T1000 (cell line): ENCODE measurements around the gene DDAH1.

Experiments
- DNase-seq: peaks from one replicate; lab custom pipeline; 2025; ENCODE audit warnings: mixed read lengths; lab: John Stamatoyannopoulos, UW

DDAH1 gene

DNA sequence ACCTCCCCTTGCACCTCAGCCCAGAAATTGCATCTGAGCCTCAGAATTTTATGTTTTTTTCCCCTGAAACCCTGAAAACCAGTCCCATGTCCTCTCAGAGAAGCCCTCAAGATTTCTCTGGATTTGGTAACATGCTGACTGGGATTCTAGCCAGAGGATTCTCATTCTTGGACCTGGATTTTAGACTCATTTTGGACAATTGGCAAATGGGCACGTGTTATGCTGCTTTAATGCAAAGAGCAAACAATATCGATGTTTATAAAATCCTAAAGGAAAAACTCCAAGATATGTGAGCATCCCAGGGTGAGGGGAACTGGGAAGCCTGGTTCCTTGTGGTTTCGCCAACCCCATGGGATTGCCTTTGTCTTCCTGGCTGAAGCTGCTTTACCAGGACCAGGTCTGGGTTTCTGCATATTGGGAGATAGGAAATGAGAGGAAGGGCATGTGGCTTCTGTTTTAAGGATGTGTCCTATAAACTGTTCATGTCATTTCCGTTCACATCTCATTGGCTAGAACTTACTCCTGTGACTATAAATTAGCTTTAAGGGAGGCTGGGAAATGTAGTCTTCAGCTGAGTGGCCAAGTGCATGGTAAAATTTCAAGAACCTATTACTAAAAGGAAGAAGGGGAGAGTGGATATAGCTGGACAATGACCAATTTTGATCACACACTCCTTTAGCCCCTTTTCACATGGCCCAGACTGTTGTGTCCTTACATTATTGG, 161.4 kb downstream of the DDAH1 start:
- DNase-seq, result no peak

DNA sequence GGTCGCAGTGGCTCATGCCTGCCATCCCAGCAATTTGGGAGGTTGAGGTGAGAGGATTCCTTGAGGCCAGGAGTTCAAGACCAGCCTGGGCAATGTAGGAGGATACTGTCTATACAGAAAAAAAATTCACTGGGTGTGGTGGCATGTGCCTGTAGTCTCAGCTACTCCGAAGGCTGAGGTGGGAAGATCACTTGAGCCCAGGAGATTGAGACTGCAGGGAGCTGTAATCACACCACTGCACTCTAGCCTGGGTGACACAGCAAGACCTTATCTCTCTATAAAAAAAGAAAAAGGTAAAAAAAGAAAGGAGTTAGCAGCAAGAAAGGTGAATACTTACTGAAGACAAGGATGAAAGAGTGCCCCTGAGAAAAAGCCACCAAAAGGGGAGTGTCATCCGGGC, 164.8 kb downstream of the DDAH1 start:
- DNase-seq, result no peak

DNA sequence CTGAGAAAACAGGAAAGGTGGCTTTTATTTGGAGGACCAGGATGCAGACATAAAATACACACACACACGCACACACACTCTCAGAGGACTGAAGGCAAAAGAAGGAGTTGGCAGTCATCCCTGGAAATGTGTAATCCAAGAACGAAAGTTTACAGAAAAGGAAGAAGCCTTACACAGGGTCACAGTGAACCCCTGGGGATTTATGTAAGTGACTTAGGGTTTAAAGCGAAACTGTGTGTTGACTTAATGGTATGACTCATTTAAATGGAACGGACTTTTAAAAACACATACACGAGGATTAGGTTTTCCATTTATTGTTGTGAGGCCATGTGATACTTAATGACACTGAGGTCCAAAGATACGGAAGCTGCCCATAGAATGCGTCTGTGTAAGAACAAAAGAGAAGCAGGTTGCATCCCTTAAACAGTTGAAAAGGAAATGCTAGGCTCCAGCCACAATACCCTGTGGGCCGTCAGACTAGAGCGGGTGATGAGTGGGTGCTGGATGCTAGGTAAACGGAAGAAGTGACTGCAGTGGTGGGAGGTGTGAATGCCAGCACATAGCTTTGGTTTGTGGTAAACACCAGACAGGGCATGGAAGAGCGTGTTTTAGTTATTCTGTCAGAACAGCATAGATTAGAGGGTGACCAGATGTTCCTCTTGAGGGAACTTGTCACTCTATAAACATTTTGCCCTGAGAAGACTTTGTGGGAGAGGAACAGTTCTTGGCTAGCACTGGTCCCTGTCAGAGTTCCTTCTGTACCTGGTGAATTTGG, 166.9 kb downstream of the DDAH1 start:
- DNase-seq, result peak; percentile 79

DNA sequence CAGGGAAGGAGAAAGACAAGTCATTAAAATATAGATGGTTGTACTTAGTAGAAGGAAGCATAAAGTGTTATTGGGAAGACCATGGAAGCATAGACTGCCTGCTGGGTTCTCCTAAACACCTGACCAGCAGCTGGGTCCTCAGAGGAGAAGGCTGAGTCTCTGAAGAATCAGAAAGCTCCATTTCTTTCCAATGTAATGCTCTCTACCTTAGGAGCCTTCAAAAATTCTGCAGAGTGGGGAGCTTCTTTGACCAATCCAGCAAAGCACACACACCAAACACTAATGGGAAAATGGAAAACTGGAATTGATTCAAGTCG, 167.5 kb downstream of the DDAH1 start:
- no peak for DNase-seq

DNA sequence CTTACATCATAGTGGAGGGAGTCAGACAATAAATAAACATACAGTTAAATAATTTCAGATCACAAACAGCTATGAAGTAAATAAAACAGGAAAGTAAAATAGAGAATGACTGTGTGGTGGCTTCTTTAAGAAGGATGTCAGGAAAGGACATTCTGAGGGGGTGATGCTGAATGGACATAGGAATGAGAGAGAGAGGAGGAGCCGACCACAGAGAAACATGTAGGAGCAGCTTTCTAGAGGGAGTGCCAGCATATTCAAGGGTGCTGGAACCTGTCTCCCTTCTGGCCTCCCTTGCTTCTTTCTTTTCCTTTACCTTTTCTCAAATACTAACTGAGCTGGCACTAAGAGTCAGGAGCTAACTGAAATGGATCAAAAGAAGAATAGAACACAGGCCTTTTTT, 168.0 kb downstream of the DDAH1 start:
- no peak for DNase-seq

DNA sequence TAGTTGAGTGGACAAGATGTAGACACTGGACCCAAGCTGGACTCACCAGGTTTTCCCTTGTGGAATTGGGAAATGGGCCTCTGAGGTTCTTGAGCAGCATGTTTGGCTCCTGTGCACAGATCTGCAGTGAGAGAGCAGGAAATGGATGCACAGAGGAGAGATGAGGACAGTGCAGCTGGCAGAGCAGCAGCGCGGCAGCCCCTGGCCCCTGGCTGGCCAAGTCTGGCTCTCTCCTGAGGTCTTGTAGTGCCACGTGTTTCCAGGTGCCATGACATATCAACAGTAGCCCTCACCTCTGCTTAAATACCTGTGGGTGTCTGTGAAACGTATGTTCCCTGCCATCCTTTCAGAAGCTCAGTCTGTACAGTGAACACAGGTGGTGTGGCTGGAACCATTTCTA, 169.3 kb downstream of the DDAH1 start:
- no peak for DNase-seq

DNA sequence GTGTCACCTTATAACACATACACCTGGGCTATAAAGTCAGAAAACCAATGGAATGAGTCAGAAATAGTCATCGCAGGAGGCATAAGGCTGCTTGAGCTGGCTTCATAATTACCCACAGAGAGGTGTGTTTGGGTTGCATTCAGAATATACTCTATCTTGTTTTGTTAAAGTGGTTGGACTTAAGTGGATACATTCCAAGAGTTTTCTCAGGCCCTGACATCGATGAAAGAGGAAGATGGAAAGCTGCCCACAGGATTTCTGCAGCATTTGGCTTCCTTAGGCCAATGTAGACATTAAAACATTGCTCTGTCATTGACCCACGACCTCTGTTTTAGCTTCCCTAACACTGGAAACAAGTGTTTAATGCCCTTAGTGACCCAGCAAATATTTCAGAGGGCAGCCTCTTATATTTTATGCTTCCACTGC, 169.9 kb downstream of the DDAH1 start:
- DNase-seq, result no peak

DNA sequence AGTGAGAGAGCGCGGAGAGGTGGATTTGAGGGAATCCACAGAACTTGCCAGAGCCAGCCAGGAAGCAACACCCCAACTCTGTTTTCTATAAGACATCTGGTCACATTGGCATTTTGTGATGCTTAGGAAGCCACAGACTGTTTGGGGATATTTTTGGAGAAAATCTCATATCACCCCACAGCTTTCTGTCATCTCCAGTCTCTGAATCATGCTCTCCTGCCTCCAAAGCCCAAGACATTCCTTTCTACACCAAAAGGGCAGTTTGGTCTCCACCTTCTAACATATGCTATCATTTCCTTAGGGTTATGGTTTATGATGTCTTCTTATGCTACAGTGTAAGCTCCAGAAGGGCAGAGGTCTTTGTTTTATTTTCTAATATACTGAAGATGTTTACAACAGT, 174.1 kb downstream of the DDAH1 start:
- no peak for DNase-seq

DNA sequence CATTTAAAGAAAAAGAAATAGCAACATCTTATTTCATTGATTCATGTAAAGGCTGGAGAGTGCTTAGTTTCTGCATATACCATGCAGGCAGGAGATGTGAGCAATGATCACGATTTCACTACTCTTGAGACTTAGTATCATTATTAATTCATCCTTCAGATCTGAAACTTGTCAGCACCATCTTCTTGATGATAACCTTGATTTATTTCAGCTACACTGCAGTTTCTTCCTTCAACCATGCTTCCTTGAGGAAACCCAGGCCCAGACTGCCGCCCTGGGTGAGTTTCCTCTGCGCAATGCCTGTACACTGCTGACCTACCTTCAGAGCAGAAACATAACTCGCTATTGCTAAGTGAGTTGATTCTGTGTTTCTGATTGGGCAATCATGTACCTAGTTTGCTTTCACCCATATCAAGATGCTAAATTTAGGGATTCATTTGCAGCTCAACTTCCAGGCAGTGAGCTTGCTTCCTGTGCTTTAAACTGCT, 175.1 kb downstream of the DDAH1 start:
- no peak for DNase-seq

DNA sequence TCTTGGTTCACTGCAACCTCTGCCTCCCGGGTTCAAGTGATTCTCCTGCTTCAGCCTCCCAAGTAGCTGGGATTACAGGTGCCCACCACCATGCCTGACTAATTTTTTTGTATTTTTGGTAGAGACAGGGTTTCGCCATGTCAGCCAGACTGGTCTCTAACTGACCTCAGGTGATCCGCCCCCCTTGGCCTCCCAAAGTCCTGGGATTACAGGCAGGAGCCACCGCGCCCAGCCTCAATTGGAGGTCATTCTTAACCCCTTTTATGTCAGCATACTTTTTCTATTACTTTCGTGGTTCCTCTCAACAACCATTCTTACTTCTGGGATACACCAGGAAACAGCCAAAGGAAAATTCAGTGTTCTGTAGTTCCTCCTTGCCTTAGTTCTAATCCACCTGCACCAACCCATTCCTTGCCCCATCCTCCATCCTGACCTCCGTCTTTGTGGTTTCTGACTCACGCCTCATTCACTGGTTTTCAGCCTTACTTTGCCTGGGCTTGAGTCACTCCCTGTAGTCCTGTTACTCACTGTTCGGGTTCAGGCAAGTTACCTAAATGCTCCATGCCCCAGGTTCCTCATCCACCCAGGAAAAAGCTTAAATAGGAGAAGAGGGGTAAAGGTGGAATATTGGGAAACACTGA, 175.6 kb downstream of the DDAH1 start:
- peak; percentile 64 for DNase-seq

DNA sequence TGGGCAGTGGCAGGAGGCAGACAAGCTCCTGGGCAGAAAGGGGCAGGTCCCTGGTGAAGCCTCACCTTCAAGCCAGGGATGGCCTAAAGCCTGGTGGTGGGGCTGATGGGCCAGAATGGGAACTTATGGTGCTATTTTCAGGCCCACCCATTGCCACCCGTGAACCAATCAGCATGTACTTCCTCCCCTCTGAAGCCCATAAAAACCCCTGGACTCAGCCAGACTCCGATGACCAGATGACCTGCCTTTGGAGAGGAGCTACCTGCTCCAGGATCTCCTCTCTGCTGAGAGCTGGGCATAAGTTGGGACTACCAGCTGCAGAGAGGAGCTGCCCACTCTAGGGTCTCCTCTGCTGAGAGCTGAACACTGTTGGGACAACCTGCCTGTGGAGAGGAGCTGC, 180.8 kb downstream of the DDAH1 start:
- no peak for DNase-seq

DNA sequence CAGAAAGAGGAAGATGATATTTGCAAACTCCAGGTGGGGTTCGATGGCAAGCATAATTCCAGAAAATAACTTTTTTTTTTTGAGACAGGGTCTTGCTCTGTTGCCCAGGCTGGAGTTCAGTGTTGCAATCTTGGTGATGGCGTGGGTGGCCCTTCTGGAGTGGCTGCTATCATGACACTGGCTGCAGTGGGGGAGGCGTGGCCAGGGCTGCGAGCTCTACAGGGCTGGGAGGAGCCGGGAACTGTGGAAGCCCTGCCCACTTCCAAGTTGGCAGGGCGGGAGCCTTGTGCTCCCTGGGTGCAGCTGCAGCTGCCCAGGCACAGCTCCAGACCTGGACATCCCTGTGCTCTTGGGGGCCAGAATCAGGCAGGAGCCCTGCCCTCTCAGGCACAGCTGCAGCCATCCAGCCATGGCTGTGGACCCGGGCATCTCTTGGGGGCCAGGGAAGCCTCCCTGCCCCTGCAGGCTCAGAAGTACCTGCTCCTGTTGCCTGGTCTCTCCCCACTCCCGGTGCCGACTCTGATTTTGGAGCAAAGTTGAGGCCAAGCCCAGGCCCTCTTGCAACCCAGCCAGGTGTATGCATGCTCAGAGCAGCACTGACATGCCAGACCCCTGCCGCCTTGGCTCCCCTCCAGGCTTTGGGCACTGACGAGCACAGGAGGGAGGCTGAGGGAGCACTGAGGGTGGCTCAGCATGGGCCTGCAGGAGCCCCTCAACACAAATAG, 181.3 kb downstream of the DDAH1 start:
- DNase-seq, result no peak

DNA sequence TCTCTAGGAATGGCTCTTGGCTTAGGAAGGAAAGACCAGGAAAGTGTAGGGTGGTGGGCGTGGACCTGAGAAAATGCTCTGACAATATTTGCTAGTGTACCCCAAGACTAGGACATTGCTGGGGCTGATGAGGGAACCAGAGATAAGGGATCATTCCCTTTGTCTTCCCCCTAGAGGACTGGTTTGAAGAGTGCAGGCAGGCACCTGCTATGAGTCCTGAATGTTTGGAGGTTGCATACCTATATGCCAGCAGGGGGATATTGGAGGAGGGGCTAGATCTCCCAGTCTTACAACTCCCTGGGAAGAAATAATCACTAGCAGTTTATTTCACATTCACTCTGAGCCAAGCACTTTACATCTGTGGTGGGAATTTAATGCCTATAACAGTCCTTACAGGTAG, 182.5 kb downstream of the DDAH1 start:
- no peak for DNase-seq

DNA sequence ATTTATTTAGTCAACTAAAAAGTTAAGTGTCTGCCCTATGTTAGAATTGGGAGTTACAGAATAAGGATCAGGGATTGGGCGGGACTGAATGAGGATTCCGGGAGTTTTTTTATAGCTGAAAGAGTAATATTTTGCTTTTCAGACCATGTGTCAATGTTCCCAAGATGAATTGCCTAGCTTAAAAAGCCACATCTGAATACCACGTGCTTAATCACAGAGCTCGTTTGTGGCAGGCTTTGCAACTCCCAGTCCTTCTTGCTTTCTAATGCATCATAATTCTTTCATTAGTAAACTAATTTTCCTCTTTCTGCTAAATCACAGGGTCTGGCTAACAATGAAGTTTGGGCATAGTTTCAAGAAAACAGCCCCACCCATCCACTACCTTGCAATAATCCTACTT, 184.3 kb downstream of the DDAH1 start:
- DNase-seq, result no peak

DNA sequence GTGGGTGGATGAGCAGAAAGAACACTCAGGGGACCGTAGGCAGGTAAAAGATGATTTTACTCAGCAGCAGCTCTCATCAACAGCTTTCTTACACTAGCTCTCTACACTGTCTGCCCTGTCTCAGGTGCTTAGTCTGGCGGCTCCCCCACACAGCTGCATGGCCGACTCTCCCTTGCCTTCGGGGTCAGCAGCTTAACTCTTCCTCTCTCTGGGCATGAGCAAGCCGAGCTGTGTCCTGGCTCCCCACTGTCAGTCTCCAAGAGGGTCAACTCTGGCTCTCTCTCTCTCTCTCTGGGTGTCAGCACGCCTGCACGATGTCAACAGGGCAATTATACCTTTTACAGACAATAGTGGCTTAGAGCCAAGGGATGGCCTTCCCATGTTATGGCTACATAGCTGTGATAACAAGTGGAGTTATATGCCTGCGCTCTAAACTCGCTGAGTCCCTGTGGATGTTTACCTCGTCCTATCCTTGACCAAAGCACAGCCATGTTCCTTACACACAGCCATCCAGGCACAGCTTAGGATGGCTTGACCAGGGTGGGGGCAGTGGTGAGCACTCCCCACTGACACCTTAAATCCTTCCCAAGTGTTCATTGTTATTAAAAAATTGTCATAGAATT, 185.4 kb downstream of the DDAH1 start:
- DNase-seq, result no peak

DNA sequence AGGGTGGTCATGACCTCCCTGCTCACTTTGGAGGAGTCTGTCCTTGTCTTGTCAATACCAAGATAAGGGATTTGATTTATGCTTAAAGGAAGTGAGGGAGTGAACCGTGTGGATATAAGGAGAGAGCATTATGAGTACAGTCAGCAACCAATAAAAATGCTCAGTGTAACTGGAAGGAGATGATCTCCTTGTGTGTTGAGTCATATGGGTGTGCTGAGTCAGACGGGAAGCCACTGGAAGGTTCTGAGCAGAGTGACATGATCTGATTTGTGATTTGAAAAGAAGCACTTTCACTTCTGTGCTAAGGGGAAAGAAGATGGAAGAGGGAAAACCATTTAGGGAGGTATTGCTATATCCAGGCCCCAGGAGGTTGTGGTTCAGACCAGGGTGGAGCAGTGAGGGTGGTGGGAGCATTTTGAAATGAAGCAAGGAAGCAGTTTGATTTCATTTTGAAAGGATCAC, 186.1 kb downstream of the DDAH1 start:
- peak; percentile 39 for DNase-seq

DNA sequence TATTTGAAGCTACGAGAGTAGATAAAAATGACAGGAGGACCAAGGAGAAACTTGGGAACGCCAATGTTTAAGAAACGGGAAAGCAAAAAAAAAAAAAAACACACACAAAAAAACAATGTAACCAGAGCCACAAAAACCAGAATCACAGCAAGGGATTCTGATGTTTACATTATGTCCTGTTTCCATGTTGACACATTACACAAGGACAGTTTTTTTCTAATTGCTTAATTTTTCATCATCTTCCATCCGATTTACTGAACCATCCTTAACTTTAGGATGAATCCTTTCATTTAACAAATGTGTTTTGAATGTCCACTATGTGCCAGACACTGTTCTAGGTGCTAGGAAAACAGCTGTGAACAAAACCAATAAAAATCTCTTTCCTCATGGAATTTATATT, 187.2 kb downstream of the DDAH1 start:
- DNase-seq, result no peak

DNA sequence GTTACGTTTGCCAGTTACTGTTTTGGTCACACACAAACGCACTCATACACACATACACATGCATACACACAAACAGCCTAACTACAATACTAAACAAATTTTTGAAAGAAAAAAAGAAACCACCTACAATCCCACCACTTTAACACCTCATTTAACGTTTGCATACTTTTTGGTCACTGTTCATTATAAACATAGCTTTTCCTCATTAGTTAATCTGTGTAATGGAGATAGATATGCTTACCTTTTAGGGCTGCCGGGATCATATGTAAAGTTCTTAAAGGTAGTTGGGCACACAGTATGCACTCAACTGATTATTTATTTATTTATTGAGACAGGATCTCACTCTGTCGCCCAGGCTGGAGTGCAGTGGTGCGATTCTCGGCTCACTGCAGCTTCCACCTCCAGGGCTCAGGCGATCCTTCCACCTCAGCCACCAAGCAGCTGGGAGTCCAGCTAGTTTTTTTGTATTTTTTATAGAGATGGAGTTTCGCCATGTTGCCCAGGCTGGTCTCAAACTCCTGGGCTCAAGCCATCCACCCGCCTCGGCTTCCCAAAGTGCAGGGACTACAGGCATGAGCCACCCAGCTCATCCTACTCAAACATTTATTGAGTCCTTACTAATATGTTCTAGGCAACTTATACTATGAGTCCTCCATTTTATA, 187.8 kb downstream of the DDAH1 start:
- DNase-seq, result no peak

DNA sequence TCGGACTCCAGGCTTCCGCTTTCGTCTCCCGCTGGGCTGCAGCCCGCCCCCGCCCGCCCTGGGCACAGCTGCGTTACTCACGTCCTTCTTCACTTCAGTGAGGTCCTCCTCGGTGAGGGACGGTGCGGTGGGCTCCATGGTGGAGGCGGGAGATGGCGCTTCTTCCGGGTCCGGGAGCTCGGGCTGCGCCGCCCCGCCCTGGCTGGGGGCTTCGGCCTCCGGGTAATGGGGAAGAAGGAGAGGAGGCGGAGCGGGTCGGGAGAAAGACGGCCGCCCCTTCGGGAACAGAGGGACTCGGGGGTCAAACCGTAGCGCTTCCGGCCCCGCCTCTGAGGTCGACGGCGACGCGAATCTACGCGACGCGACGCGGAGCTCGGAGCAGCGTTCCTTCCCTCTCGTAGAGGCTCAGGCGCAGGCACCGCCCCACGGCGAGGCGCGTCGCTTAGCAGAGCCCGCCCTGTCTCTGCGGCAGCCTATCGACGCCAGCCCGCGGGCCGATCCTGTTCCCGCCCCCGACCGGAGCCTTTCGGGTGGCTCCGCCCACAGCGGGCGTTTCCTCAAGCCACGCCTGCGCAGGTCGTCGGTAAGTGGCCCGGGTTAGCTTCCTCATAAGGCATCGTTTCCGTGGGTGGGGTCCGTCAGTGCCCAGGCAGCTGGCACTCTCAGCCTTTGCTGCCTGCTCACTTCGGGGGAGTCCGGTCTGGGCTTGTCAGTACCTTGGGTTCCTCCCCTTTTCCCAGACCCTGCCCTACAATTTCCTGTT, 188.6 kb downstream of the DDAH1 start, which contains the start of gene BCL10:
TSS of gene BCL10 (minus strand) at position 418 of the 763 bp plus-strand sequence. CDS start at position 138, 280 bp downstream.
- DNase-seq, result peak; percentile 97

DNA sequence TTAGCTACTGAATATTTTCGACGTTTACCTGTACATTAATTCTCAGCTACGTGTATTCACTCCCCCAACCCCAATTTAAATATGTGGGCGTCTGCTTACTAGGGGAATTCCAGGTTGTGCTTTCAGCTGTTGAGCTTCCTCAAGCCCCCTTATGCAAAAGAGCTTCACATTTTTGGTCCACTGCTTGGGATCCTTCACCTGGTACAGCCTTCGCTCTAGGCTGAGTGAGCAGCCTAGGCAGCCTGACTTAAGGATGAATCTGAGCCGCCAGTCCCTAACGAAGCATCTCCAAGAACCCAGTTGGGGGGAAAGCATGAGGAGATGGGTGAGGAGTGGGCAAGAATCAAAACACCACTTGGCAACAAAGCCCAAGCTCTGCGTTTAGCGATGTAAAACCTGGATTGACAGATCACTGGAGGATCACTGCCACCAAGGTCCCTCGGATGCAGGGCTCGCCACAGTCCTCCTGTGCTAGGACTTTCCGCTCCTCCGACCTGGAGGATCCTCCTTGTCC, 189.2 kb downstream of the DDAH1 start:
- DNase-seq, result no peak
